ENCODE results near the gene DDX31.
A peak's percentile ranks its signal among the peaks of the same experiment; 100 is the strongest.

Gene DDX31

DNA sequence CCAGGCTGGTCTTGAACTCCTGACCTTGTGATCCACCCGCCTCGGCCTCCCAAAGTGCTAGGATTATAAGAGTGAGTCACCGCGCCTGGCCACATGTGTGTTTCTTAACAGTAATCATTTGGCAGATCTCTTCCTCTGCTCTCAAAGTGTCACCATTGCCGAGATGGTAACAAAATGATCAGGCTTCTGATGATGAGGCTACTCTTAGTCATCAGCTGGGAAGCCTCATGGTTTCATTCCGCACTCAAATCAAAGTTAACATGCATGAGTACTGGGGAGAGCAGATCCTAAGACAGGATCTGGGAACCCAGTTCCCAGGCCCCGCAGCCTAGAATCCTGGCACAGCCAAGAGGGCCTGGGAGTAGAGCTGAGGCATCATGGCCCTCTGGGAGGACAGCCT lies 60.0 kb downstream of the DDX31 start:
- no peak overlapping the region for H3K4me3 ChIP-seq (ENCODE audit: low read length)
- DNase-seq (ENCODE audit: low read depth, low spot score) = no peak

DNA sequence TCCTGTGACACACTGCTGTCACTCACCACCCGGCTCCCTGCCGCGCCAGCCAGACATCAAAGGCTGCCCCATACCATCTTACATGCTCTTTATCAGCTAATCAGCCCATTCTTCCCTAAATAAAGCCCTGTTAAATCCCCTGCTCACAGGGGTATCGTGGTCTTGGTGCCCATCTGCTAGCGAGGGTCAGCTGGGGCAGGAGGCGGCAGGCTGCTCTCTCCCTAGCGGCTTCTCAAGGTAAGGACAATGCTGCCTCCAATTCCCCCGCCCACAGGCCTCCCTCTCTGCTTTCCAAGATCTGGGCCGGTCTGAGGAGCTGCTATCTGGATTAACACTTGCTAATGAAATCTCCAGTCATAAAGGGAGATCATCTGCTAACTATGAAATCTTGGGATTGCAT lies 60.6 kb downstream of the DDX31 start:
- no peak overlapping the region for H3K4me3 ChIP-seq (ENCODE audit: low read length)
- DNase-seq (ENCODE audit: low read depth, low spot score) = no peak

DNA sequence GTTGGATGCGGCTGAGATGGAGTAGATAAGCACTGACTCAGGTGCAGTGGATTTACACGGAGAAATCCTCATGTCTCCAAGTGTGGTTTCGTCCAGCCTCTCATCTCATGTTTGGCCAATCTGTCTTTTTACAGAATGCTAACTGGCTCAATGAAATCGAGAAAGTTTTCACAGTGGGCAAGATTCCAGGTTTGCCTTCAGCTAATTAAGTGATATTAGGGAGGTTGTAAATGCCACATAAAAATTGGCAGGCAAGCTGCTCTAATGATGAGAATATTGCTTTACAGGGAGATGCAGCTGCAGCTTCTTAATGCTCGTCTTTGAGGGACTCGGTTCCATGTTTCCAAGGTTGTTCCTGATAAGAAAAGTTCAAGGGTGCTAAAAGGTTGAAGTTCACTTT lies 63.7 kb downstream of the DDX31 start:
- DNase-seq (ENCODE audit: low read depth, low spot score) = no peak
- no peak overlapping the region for H3K4me3 ChIP-seq (ENCODE audit: low read length)

DNA sequence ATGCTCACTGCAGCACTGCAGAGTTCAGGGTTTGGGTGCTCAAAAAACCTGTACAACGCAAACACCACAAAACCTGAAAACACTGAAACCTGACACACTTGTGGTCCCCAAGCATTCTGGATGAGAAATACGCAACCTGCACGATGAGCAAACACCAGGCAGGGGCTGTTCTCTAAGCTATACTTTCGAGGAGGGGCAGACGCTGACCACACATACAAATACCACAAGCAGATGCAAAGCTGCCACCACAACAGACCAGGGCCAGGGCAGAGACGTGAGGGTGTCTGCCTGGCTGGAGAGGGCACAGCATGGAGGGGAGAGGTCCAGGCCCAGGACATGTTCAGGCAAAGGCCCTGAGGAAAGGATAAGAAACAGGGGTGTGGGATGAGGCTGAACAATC lies 64.4 kb downstream of the DDX31 start:
- DNase-seq (ENCODE audit: low read depth, low spot score) = no peak
- no peak overlapping the region for H3K4me3 ChIP-seq (ENCODE audit: low read length)

DNA sequence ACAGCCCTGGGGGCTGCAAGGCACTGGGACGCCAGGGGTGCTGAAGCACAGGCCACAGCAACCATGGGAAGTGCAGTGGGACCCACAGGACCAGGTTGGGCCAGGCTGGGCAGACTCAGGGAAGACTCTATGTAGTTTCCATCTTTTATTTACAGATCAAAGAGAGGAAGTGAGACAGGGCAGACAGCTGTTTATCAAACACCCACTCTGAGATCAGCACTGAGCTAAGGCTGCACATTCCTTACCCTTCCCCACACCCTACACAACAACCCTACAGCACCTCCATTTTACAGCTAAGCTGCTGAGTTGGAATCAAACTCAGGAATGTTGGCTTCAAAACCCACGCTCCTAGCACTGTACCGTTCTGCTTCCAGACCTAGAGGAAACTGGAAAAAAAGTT lies 67.6 kb downstream of the DDX31 start:
- DNase-seq (ENCODE audit: low read depth, low spot score) = peak; percentile 11

DNA sequence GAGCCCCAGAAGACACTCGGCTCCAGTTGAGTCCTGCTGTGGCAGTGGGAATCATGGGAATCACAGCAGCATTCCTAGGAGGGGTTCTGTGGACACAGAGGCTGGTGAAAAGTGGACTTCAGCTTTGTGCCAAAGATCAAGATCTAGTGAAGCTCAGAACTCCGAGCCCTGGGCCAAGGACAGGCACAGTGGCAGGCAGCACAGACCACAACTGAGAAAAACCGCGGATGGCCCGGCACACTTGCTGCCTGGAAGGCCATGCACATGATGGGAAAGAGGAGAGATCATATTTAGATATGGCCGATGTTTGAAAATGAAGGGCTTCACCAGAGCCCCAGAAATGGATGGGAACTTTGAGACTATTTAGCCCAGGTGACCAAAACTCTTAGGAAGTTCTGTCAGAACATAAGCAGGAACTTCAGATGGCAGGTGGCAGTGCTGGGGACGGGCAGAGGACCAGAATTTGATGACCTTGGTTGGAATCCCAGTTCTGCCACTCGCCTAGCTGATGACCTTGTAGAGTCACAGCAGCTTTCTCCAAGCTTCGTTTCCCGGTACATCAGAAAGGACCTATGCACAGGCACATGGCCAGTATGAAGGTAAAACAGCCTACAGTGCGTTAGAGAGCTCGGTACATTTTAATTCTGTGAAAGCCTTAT lies 69.3 kb downstream of the DDX31 start:
- H3K4me3 ChIP-seq (ENCODE audit: low read length) = no peak overlapping the region
- DNase-seq (ENCODE audit: low read depth, low spot score) = no peak

More for the DNA sequence above, 67.6 kb downstream of the DDX31 start:
- H3K4me3 ChIP-seq (ENCODE audit: low read length) = no peak overlapping the region

DNA sequence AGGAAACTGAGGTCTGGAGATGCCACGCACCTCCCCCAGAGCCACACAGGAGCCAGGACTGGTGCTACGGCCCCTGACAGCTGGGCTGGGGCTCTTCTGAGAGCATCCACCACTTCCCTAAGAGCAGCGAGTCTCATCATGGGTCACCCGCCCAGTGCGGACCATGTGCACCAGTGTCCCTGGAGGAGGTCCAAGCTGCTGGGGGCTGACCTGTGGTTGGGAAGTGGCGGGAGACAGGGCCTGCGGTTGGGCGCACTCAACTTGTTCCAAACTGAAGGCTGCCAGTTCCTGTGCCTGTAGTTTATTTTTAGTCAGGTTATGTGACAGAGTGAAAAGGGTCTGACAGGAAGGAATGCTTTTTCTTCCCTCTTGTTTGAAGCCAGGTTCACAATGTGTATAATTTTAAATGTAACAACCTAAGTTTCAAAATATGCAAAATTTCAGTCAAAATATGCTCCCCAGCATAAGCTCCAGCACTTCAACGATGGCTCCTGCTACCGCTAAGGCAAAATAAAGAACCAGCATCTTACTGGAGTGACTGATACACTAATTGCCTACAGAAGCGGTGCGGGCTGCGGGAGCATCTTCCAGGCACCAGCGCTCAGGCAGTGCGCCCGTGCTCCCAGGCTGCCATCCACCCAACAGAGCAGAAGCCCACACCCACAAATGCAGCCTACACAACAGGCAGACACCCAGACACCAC lies 72.6 kb downstream of the DDX31 start:
- no peak overlapping the region for H3K4me3 ChIP-seq (ENCODE audit: low read length)
- no peak for DNase-seq (ENCODE audit: low read depth, low spot score)

DNA sequence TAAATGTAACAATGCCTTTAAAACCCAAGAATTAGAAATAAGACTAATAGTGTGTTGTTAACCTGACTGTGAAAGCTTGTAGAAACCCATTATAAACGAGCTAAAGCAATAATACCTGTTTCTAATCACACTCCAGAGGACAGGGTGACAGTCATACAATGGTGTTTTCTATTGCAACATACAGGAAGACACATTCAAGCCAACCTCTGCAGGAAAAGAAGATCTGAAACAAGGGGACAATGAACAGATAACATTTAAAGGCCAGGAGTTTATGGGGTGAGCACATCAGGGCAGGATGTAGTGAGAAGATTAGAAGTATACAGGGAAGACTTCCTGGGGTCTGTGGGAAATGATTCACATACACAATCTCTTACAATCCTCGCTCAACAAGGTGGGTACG lies 73.6 kb downstream of the DDX31 start:
- no peak for DNase-seq (ENCODE audit: low read depth, low spot score)
- no peak overlapping the region for H3K4me3 ChIP-seq (ENCODE audit: low read length)

DNA sequence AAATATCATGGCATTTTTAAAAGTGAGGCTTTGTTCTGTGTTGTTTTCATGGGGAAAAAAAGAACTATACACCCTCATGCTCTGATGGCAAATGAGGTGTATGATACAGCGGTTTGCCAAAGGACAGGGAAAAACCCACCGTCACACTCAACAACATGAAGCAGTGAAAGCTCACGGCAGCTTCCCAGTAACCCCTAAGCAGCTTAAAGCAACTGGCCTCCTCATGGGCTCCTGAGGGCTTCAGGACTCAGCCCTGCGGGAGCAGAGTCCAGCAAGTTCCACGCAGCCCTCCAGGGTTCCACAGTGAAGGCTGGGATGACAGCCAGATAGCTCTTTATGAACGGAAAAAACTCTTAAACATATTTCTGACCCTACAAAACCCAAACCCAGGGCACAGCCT lies 74.5 kb downstream of the DDX31 start:
- H3K4me3 ChIP-seq (ENCODE audit: low read length) = no peak overlapping the region
- DNase-seq (ENCODE audit: low read depth, low spot score) = no peak

DNA sequence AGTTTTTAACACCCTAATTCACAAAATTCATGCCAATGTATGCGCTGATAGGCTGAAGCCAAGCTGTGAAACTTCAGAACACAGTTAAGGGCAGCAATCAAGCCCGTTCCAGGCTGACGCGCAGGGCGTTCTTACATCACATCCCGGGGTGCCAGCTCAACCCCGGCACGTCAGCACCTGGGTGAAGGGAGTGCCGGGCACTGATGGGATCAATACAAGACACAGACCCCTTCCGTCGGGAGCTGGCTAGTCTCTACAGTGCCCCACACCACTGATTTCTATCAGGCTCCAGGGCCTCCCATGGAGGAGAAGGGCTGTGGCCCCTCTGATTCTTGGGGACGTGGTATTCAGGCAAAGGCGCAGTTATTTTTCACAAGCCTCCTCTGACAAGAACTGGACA lies 75.4 kb downstream of the DDX31 start:
- DNase-seq (ENCODE audit: low read depth, low spot score) = no peak
- no peak overlapping the region for H3K4me3 ChIP-seq (ENCODE audit: low read length)

DNA sequence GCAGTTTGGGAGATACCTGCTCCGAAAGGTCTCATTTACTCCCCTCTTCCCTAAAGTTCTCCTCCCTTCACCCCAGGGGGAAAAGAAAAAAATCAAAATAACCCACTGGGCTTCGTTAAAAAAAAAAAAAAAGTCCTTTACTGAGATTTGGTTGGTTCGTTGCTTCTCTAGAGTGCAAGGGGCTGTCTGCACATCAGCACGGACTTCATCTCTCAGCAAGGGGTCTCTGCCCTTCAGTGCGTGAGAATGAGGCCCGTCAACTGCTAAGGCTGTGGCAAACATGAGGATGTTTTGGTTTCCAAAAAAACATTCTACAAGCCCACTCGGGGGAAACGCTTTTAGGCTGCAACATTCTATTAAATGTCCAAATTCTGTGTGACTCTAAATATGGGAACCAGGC lies 77.3 kb downstream of the DDX31 start:
- no peak overlapping the region for H3K4me3 ChIP-seq (ENCODE audit: low read length)

DNA sequence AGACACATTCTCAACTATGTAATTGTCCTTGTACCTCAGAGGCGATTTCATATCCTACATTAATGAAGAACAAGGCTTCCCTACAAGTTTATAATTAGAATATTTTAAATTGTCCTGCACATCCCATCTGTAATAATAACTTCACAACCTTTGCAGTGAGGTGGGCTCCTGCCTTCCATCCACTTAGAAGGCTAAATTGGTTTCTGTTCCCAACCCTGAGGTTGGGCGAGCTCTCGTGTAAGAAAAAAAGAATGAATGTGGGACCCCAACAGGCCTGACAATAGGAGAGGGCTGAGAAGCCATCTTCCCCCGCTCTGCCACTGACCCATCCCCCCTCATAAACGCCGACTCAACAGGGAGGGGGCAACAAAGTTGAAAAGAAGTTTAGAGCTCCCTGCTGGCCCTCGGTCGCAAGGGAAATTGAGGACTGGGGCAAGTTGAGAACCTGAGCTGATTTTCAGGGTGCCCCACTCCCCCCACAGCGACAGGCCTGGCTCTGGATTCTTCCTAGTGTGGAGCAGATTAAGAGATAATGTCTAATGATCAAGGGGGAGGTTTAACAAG lies 78.0 kb downstream of the DDX31 start:
- no peak for DNase-seq (ENCODE audit: low read depth, low spot score)
- no peak overlapping the region for H3K4me3 ChIP-seq (ENCODE audit: low read length)

More for the DNA sequence above, 77.3 kb downstream of the DDX31 start:
- DNase-seq (ENCODE audit: low read depth, low spot score) = no peak

DNA sequence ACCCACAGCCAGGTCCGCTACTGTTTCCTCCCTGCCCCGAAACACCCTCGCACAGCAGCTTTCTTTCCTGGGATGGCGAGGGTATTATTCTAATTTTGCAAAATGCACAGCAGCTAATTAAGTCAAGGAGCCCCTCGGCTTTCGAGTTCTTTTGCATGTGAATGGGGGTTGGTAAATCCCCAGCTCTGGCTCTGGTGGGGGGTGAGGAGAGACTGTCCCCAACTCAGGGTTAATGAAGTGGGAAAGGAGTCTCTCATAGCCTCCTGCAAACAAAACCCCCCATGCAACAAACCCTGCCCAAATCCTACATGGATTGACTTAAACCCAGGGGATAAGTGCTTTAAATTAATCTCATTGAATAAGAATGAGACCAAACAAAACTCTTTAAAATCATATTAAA lies 78.5 kb downstream of the DDX31 start:
- no peak for DNase-seq (ENCODE audit: low read depth, low spot score)
- H3K4me3 ChIP-seq (ENCODE audit: low read length) = no peak overlapping the region

DNA sequence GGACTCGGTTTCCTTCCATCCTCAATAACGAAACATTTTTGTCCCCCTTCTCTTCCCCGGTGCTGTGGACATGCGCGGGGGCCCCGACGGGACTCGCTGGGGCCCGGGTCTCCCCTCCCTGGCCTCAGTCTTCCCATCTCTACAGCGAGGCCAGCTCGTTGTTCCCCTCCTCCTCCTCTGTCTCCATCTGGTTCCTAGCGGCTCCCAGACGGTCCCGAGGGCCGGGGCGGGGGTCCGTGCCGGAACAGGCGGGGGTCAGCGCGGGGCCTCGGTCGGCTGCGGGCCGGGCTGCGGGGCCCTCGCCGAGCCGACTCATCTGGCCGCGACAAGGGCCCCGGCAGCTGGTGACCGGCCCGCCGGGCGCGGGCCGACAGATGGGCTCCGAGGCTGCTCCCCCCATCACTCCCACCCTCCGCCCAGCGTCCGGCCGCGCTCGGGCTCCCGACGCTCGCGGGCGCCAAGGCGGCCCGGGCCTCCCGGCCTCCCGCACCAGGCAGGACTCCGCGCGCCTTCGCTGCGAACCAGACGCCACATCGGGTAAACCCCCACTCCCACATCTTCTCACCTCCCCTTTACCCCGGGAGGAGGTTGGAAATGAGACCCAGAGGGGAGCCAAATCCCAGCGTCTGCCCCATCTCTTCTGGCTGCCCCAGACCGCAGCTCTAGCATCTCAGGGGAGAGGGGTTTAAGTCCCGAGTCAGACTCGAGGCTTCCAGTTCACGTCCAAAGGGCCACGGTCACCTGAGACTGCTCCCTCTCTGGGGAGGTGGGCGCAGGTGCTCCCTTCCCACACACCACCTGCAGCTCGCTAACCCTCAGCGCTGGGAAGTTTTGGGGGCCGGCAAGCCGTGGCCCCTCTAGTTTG lies 79.2 kb downstream of the DDX31 start:
- no peak for DNase-seq (ENCODE audit: low read depth, low spot score)
- no peak overlapping the region for H3K4me3 ChIP-seq (ENCODE audit: low read length)

DNA sequence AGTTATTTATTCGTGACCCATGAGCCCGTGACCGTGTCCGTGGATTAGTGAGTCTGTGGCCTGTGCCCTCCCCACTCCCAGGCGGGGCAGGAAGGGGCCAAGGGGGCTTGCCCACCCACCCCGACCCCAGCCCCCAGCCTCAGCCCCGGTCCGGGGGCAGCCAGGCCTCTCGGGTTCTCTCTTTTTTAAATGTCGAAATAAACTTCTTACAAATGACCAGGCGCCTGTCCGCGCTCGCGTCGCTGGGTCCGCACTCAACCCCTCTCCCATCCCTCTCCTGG lies 79.8 kb downstream of the DDX31 start:
- H3K4me3 ChIP-seq (ENCODE audit: low read length) = no peak overlapping the region

DNA sequence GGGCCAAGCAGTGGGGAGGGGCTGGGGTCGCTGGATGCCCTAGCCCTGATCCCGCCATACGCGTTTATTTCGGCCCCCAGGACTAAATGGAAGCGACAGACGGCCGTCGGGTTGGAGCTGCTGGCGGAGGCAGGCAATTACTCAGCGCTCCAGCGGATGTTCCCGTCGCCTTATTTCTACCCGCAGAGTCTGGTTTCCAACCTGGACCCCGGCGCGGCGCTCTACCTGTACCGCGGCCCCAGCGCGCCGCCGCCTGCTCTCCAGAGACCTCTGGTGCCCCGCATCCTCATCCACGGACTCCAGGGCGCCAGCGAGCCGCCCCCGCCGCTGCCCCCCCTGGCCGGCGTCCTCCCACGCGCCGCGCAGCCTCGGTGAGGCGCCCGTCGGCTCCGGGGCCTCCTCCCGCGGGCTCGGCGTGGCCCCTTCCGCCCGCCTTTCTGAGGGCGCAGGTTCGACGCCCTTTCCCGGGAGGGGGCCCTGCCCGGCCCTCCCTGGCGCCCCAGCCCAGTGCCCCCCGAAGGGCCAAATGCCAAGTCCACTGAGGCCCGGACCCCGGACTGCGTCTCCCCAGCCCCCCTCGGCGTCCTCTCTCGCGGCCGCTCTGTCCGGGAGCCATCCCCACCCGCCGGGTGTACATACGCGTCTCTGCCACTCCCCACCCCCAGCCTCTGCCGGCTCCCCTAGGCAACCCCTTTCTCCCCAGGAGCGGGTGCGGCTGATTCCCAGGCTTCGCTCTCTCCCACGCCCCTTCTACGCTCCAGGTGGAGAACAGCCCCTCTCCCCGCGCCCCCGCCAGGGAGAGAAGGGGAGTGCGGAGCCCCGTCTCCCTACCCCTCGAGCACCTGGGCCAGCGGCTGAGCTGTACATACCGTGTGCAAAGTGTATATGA lies 80.4 kb downstream of the DDX31 start:
- H3K4me3 ChIP-seq (ENCODE audit: low read length) = no peak overlapping the region

More for the DNA sequence above, 79.8 kb downstream of the DDX31 start:
- no peak for DNase-seq (ENCODE audit: low read depth, low spot score)

DNA sequence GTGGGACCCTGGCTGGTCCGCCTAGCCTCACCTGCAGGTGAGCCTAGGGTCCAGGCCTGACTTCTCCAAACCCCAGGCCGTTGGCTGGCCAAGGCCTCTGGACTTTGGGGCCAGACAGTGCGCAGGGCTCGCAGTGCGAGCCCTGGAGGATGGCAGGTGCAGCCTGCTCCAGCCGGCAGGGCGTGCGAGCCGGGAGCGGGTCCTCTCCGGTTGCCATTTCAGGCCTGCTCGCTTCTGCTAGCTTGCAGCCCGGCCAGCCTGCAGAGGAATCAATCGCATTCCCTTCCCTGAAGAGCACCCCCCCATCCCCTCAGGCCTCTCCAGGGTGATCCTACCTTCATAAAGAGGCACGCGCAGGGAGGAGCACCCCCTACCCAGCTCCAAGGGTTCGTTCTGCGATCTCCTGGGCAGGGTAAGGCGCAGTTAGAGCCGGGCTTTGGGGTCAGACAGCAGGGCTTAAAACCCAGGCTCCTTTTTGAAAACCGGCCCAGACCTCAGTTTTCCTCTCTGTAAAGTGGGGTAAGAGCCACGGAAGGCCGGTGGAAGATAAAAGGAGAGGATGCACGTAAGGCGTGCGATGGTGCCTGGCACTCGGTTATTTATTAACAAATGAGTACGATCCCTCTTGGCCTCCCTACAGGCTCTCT lies 81.2 kb downstream of the DDX31 start:
- DNase-seq (ENCODE audit: low read depth, low spot score) = no peak
- no peak overlapping the region for H3K4me3 ChIP-seq (ENCODE audit: low read length)

More for the DNA sequence above, 80.4 kb downstream of the DDX31 start:
- DNase-seq (ENCODE audit: low read depth, low spot score) = no peak

DNA sequence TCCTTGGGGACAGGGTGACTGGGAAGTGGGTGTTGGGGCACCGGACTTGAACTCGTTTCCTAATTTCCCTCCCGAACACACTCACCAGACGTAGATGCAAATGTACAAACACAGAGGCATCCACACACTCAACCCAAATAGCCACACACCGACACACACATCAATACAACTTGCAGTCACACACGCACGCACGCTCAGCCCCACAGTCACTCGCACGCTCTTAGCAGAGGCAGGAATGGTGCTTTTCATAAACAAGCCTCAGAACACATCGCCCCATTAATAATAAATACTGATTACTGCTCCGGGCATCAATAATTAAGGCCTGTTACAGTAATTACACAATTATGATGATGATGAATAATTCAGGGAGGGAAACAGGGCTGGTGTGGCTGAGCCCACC lies 81.7 kb downstream of the DDX31 start:
- no peak for DNase-seq (ENCODE audit: low read depth, low spot score)
- no peak overlapping the region for H3K4me3 ChIP-seq (ENCODE audit: low read length)

DNA sequence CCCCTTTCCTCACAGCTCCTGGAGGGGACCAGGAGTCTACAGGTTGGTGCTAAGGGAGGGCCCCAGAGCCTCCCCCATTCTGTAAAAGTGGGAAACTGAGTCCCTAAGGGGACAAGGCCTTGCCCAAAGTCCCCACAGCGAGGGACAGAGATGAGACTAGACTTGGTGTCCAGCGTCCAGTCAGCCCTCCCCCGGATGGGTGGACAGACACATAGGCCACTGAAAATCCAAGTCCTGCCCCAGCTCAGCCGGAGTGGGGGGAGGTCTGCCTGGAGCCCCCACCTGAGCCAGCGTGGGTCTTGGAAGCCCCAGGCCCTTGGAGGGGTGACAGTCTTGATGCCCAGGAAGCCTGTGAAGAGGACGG lies 82.2 kb downstream of the DDX31 start:
- H3K4me3 ChIP-seq (ENCODE audit: low read length) = no peak overlapping the region
- no peak for DNase-seq (ENCODE audit: low read depth, low spot score)

All from Jurkat, Clone E6-1 (cell line).